ENCODE data around the gene HES2. TPM values are rescaled to one million over a fixed set of nuclear protein-coding genes. Genes with fewer than 3 reads are reported as not detected.

The HES2 gene
- total and polyA plus RNA-seq, 9 of the 15 experiments (the other 6 are each of a cell fraction or from before 2014, with no cell fraction given), result 0.05 to 0.18 (median 0.07) TPM; not detected in 4

- TF ChIP-seq REST (IDR thresholded peaks at IDR 0.05; ENCODE audit: borderline replicate concordance) (peak; percentile 73), REST (CRISPR knock-in tag; IDR thresholded peaks at IDR 0.05; ENCODE audit: low read depth) (no peak), ZNF146 (CRISPR knock-in tag; IDR thresholded peaks at IDR 0.05; ENCODE audit: unreplicated experiment) (no peak), MAX (CRISPR knock-in tag; IDR thresholded peaks at IDR 0.05) (peak; percentile 32; the same call in 1 of the 2 replicates), ZFP91 (CRISPR knock-in tag; IDR thresholded peaks at IDR 0.05) (0 out of 2 replicates have a peak, but pooled peaks have one; percentile 50), MXD1 (CRISPR knock-in tag; IDR thresholded peaks at IDR 0.05; ENCODE audit: borderline replicate concordance, poor library complexity, severe bottlenecking) (no peak), ATF7 (IDR thresholded peaks at IDR 0.05) (peak; percentile 29; the same call in 1 of the 2 replicates), TFAP4 (CRISPR knock-in tag; IDR thresholded peaks at IDR 0.05; ENCODE audit: borderline replicate concordance) (0 out of 2 replicates have a peak, but pooled peaks have one; percentile 40), MAZ (CRISPR knock-in tag; conservative IDR thresholded peaks at IDR 0.05 in 1 of 2, IDR thresholded peaks at IDR 0.05 in 1 of 2) (peak; percentile 52 to 53; a peak in 2 of 4 replicates), RHOXF2B (CRISPR knock-in tag; conservative IDR thresholded peaks at IDR 0.05) (no peak), EZH2 (IDR thresholded peaks at IDR 0.05; ENCODE audit: borderline replicate concordance, low read depth, low read length) (no peak), SP1 (CRISPR knock-in tag; IDR thresholded peaks at IDR 0.05) (peak; percentile 48; the same call in 1 of the 2 replicates), RAD21 (CRISPR knock-in tag; conservative IDR thresholded peaks at IDR 0.05 in 1 of 2, IDR thresholded peaks at IDR 0.05 in 1 of 2) (peak; percentile 50 to 90), ZBTB2 (IDR thresholded peaks at IDR 0.05) (0 out of 2 replicates have a peak, but pooled peaks have one; percentile 14)
These were observed 18.4 kb upstream of the HES2 start (continued) for GRCh38 chr1:6438047-6438525.

All from K562 (cell line).